Right atrium auricular region (tissue), 2 donors: ENCODE data around the gene NAPEPLD. TPM values are rescaled to one million over a fixed set of nuclear protein-coding genes. Genes with fewer than 3 reads are reported as not detected.

Source experiments
- DNase-seq: peaks from one replicate; pipeline ENCODE4 v3.0.0-alpha.2; 2019; ENCODE audit warnings: low spot score
- H3K27ac ChIP-seq, 2 donors: fragments of 200-600 bp; sonication (generic); 1 replicate in 1 of 2; 2 replicates in 1 of 2; pipeline ENCODE4 v1.5.1; 2016 to 2019
- H3K27me3 ChIP-seq, 2 donors: fragments of 200-600 bp; sonication (generic); one replicate each; pipeline versions ENCODE4 v1.5.1 to v1.6.0; 2017 to 2019
- H3K36me3 ChIP-seq: fragments of 200-600 bp; sonication (generic); one replicate; pipeline ENCODE4 v1.5.1; 2016
- H3K4me1 ChIP-seq, 2 donors: fragments of 200-600 bp; sonication (generic); one replicate each; pipeline versions ENCODE4 v1.5.1 to v1.6.0; 2017 to 2019
- H3K4me3 ChIP-seq, 2 donors: fragments of 200-600 bp; sonication (generic); 1 replicate in 1 of 2; 2 replicates in 1 of 2; pipeline ENCODE4 v1.5.1; 2017 to 2019; ENCODE audit warnings: mild to moderate bottlenecking in 1 of 2, moderate library complexity in 1 of 2
- H3K9me3 ChIP-seq, 2 donors: fragments of 200-600 bp; sonication (generic); one replicate each; pipeline ENCODE4 v1.5.1; 2019
- CTCF ChIP-seq, 2 donors: fragments of 200-600 bp; sonication (generic); IDR thresholded peaks; one replicate each; pipeline ENCODE4 v1.5.1; 2019; ENCODE audit warnings: antibody characterized with exemption in 2 of 2
- total RNA-seq, 2 donors: library from RNA; depleted of rRNA; stranded (reverse); fragments of >200 nt; gene quantifications; one replicate each; pipeline ENCODE4 v1.1.0, GENCODE V29; 2016

Gene NAPEPLD
- total RNA-seq, 2 donors from 2014 or later: 5.2 to 8.1 TPM

GRCh38 chr7:103124429-103124979, 24.4 kb downstream of the NAPEPLD start:
- Histone ChIP-seq H3K36me3 (peaks cover 29% of the 10 kb centered on the region), H3K4me3 (no peak overlapping the region), H3K9me3 (no peaks in the 10 kb centered on the region), H3K27ac (no peak overlapping the region), H3K27me3 (no peaks in the 10 kb centered on the region), H3K4me1 (no peaks in the 10 kb centered on the region)
- TF ChIP-seq CTCF (IDR thresholded peaks at IDR 0.05): no peak
- DNase-seq: no peak

GRCh38 chr7:103123529-103123928, 25.4 kb downstream of the NAPEPLD start:
- DNase-seq: no peak
- Histone ChIP-seq H3K27me3 (no peaks in the 10 kb centered on the region), H3K27ac (no peak overlapping the region), H3K9me3 (no peaks in the 10 kb centered on the region), H3K4me3 (no peak overlapping the region), H3K36me3 (peaks cover 29% of the 10 kb centered on the region), H3K4me1 (no peaks in the 10 kb centered on the region)
- TF ChIP-seq CTCF (IDR thresholded peaks at IDR 0.05): no peak

- Histone ChIP-seq H3K36me3 (peaks cover 16% of the 10 kb centered on the region), H3K27me3 (no peaks in the 10 kb centered on the region), H3K9me3 (no peaks in the 10 kb centered on the region), H3K4me3 (no peak overlapping the region), H3K4me1 (no peaks in the 10 kb centered on the region), H3K27ac (no peak overlapping the region)
- DNase-seq: no peak
- TF ChIP-seq CTCF (IDR thresholded peaks at IDR 0.05): no peak
These were observed 27.3 kb downstream of the NAPEPLD start for GRCh38 chr7:103121641-103122040.

GRCh38 chr7:103120362-103120761, 28.5 kb downstream of the NAPEPLD start:
- Histone ChIP-seq H3K9me3 (no peaks in the 10 kb centered on the region), H3K27ac (no peak overlapping the region), H3K4me1 (no peaks in the 10 kb centered on the region), H3K4me3 (no peak overlapping the region), H3K36me3 (peaks cover 13% of the 10 kb centered on the region), H3K27me3 (no peaks in the 10 kb centered on the region)
- DNase-seq: no peak
- TF ChIP-seq CTCF (IDR thresholded peaks at IDR 0.05): no peak

GRCh38 chr7:103119791-103120291, 29.1 kb downstream of the NAPEPLD start:
- H3K4me3 ChIP-seq: no peak overlapping the region
- no peak overlapping the region for H3K27ac ChIP-seq
- peaks cover 13% of the 10 kb centered on the region for H3K36me3 ChIP-seq
- no peaks in the 10 kb centered on the region for H3K27me3 ChIP-seq
- TF ChIP-seq CTCF (IDR thresholded peaks at IDR 0.05): no peak
- H3K9me3 ChIP-seq: no peaks in the 10 kb centered on the region
- H3K4me1 ChIP-seq: no peaks in the 10 kb centered on the region
- DNase-seq: no peak

GRCh38 chr7:103117465-103117864, 31.4 kb downstream of the NAPEPLD start:
- Histone ChIP-seq H3K9me3 (no peaks in the 10 kb centered on the region), H3K4me3 (no peak overlapping the region), H3K36me3 (peaks cover 13% of the 10 kb centered on the region), H3K27me3 (no peaks in the 10 kb centered on the region), H3K27ac (no peak overlapping the region), H3K4me1 (no peaks in the 10 kb centered on the region)
- no peak for DNase-seq
- no peak for TF ChIP-seq CTCF (IDR thresholded peaks at IDR 0.05)
